Measurements from ENCODE around the gene CLASP1.
"Not testable (repeated sequence)": the region's sequence is repeated elsewhere in the genome, so short reads cannot be mapped to it uniquely, and the experiment has no call there.

The CLASP1 gene

DNA sequence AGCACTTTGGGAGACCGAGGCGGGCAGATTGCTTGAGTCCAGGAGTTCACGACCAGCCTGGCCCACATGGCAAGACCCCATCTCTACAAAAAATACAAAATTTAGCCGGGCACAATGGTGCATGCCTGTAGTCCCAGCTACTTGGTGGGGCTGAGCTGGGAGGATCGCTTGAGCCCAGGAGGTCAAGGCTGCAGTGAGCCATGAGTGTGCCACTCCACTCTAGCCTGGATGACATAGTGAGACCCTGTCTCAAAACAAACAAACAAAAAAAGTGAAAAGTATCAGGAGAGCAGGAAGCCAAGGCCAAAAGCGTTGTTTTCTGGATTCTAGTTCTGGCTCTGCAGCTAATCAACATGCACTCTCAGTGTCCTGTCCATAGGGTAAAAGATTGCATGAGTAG, 10.7 kb upstream of the CLASP1 start:
- DNase-seq: no peak

DNA sequence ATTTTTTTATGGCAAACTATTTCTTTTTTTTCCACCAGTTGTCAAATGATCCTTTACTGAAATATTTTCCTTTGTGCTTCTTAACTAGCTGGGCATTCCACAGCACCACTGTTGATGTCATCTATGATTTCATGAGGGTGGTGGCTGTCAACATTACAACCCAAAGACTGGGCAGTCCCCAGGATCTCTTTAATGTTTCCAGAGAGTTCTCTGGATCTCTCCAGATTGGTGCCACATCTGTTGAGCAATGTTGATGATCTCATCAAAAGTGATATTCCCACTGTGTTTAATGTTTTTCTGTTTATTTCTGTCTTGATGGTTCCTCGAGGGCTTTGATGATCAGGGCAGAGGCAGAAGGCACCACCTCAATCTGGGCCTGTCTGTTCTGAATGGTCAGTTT, 9.1 kb upstream of the CLASP1 start:
- not testable (repeated sequence) for DNase-seq

DNA sequence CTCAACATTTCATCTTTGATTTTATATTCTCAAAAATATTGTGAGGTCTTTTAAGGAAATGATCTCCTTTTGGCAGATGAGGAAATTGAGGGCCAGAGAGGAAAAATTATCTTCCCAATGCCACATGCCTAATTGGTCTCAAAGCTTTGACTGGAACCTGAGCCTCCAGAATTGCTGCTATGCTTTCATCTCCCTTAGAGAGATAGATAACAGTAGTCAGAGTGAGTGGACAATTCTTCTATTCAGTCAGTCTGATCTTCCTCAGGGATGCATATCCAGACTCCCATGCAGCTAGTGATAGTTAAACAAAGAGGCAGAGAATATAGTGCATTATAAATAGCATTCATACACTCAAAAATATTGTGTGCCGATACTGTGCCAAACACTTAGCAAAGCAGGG, 3.8 kb upstream of the CLASP1 start:
- DNase-seq: no peak

DNA sequence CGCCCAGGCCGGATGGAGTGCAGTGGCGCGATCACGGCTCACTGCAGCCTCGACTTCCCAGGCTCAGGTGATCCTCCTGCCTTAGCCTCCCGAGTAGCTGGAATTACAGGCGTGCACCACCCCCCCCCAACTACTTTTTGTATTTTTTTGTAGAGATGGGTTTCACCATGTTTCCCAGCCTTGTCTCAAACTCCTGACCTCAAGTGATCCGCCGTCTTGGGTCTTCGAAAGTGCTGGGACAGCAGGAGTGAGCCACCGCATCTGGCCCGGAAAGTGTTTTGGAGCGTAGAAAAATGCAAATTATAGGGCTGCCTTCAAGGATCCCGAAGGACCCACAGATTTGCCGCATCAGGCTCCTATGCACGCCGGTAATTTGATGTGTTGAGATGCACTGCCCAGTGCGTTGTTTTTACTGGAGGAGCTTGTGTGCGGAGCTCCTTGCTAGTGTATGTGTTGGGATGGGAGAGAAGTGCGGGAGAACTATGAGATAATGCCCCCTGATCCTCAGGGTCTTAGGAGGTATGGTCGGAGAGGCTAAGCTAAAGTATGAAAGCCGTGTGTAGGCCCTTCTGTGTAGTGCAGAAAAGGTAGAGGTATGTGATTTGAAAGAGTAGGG, 1.2 kb upstream of the CLASP1 start:
- no peak for DNase-seq

DNA sequence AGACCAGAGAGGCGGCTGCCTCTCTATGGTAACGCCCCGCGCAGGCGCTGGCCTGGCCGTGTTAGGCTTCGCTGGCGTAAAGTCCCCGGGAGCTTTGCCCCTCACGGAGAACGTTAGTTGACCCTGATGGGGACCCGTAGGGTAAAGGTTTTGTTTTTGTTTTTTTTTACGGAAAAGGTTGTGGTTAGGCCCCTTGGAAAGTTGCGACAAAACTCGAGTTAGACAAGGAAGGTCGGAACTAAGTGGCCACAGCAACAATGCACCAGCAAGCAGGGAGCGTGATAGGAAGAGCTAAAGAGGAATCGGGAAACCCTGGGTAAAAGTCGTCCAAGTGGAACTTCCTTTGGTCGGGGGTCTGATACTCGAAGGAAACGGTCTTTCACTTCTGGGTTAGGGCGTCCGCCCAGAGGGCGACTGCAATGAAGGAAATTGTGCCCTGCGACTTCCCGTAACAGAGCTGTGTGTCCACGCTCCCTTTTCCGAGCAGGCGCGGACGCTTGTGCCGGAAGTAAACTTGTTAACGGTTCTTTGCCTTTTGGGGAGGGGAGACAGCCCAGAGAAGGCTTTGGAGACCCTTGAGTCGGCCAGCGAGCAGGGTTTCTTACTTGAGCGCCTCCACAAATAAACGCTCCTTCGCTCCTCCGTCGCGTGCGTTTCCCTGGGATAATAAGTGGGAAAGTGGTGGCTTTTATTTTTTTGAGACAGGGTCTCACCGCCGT, 493 bp upstream of the CLASP1 start:
- DNase-seq: peak; percentile 94

DNA sequence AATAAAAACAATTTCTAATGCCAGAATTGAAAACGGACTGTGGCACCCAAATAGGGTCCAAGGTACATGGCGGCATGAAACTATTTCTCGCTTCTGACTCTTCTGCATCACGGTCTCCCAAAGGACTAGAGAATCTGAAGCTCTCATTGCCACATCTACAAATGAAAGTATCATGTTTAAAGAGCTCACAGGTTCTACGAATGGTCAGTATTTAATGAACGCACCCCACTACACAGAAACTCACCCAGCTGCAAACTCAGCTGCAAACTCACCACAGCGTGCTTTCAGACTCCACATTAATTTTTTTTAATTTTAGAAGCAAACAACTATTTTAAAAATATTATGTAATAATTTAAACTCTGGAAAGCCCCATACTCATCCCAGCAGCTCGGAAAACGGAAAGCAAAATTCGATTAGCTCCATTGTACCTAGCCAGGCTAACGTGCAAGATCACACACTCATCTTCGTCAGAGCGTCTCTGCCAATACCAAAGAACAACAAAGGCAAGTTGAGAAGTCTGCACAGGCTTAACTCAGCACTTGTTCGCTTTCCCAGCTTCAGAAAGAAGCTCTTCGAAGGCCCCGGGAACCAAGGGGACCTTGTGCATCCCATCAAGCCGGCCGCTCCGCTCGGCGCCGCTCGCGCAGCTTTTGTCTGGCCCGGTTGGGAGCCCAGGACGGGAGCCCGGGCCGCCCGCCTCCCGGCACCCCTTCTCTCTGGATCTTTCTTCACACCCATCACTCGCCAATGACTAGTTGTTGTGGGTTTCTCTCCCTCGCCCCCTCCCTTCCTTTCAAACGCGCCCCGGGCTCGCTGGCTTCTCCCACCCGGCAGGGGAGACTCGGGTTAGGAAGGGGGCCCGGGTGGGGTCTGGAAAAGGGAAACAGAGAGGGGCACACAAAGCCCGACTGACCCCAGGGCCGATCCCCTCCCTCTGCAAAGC, 785 bp downstream of the CLASP1 start:
- DNase-seq: peak; percentile 44

DNA sequence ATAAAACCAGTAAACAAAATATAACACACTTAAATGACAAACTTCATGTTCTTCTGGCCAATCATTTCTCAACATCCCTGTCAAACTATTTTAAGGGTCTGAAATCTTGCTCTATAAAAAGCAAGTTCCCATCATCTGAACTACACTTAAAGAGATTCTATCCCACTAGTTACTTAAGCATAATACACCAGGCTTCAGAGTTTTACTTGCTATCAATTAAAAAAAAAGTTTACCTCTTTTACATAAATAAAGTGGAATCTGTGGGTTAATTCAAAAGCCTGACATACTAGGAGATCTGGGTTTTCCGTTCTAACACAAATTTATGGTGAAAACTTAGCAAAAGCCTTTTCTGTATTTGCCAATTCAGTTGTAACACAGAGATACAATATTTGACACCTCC, 1.9 kb downstream of the CLASP1 start:
- DNase-seq: no peak

DNA sequence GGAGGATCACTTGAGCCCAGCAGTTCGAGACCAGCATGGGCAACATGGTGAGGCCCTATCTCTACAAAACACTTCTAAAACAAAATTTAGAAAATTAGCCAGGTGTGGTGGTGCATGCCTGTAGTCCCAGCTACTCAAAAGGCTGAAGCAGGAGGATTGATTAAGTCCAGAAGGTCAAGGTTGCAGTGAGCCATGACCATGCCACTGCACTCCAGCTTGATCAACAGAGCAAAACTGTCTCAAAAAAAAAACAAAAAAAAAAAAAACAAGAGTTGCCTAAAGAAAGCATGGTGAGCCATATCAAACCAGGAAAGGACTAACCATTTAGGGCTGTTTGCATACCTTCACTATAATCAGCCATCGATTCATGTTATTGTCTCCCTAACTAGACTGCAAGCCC, 4.5 kb downstream of the CLASP1 start:
- DNase-seq: no peak

DNA sequence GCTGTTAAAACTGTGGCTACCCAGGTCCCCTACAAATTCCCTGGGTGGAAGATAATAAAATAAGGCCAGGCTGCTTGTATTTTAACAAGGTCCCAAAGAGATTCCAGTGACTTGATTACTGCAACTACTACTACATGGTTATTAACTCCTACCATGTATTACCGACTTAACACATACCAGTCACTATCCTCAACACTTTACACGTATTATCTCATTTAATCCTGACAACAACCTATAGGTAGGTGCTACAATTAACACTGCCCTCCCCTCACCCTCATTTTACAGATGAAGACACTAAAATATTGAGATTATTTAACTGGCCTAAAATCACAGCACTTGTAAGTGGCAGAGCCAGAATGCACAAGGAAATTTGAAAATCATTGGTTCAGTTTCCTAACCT, 5.4 kb downstream of the CLASP1 start:
- no peak for DNase-seq

DNA sequence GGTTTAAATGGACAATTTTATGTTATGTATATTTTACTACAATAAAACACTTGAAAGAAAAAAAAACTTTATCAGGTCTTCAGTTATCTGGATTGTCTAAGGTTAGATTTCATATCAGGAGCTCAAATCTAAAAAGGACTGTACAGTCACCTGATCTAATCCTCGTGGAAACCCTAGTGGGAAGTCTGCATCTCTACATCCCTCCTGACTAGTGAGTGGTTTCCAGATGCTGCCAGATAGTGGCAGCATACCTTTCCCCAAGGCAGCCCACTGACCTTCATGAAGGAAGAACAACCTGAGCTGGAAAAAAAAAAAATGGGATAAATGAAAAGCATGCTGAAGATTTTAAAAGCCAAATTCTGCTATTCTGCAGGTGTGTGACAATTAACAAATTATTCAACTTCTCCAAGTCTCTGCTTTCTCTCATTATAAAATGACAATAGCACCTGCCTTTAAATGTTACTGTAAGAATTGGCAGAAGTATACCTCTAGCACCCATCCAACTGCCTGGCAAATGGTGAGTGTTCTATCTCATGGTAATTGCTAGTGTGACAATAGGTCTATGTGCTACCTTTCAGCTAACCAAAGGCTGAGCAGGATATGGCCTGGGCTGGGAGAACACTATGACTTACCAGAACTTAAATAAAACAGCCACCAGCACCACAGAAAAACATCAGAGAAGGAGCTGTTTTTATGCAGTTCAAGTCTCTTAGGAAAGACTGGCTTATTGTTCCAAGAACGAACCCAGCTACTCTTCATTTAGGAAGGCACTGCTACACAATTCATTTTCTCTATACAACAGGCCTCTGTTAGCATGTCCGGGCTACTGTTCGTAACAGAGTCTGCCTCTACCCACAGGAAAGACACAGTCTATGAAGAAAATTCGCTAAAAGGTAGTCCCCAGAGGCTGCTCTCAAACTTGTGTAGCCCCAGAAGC, 8.6 kb downstream of the CLASP1 start:
- no peak for DNase-seq

DNA sequence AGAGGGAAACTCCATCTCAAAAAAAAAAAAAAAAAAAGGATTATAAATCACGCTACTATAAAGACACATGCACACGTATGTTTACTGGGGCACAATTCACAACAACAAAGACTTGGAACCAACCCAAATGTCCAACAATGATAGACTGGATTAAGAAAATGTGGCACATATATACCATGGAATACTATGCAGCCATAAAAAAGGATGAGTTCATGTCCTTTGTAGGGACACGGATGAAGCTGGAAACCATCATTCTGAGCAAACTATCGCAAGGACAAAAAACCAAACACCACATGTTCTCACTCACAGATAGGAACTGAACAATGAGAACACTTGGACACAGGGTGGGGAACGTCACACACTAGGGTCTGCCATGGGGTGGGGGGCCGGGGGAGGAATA, 9.4 kb downstream of the CLASP1 start:
- DNase-seq: not testable (repeated sequence)

DNA sequence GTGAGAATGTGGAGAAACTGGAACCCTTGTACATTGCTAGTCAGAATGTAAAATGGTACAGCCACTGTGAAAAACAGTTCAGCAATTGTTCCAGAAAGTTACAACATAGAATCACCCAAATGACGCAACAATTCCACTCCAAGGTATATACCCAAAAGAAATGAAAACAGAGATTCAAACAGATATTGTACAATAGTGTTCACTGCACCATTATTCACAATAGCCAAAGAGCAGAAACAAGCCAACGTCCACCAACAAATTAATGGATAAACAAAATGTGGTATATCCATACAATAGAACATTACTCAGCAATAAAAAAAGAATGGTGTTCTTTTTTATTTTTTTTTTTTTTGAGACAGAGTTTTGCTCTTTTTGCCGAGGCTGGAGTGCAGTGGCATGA, 10.9 kb downstream of the CLASP1 start:
- no peak for DNase-seq

DNA sequence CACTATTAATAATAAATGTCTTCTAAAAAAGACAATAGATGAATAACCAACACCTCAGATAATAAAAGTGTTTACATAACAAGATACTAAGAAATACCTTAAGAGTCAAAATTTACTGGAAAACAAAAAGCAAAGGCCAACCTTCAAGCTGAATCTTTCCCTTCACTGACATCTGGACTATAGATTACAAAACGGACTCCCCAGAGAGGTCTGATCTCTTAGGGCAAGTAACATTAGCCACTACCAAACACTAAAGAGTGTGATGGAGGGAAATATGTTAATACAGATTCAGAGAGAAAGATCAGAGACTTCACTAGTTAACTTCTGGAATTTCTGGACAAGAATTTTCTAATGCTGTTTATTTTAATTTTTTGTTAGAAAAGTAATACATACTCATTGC, 13.9 kb downstream of the CLASP1 start:
- no peak for DNase-seq

DNA sequence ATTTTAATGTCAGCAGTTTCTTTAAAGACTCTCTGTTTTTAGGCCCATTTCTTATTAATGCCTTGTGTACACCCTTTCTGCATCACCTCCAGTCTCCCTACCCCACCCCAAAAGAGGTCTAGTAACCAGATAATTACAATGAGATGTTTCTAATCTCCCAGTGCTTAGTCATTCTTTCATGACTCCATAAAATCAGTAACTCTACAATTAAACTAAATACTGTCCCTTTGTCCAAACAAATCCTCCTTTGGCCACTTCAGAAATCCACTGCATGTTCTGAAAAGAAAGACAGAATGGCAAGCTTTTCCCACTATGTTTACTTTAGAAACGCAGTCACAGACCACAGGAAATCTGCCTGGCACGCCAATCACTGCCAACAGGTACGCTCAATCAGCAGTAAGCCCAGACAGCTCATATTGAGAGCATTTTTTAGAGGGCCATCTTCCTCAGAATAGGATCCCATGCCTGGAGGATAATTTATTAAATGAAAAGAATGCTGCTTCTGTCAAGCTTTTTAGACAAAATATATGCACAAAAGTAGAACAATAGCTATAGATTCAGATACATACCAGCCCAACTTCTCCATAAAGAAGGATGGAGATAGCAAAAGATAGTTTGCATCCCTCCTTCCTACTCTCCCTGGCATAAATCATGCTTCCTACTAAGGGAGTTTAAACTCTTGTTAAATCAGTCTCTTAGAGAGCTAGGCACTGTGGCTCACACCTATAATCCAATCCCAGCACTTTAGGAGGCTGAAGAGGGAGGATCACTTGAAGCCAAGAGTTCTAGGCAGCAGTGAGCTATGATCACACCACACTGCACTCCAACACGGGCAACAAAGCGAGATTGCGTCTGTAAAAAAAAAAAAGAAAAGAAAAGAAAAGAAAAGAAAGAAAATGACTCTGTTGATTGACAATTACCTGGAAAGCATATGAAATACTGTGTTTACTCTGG, 14.6 kb downstream of the CLASP1 start:
- peak; percentile 19 for DNase-seq

DNA sequence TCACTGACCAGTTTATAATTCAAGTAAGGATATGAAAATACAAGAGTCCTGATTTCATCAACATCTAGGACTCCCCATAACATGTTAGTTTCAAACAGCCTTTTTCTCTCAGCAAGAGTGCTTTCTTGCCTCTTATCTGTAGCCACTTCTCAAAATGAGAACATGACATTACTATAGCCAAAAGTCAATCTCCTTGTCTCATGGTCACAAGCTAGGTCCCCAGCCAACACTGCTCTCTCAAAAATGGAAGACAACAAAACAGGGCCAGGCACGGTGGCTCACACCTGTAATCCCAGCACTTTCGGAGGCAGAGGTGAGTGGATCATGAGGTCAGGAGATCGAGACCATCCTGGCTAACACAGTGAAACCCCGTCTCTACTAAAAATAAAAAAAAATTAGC, 15.8 kb downstream of the CLASP1 start:
- DNase-seq: no peak

DNA sequence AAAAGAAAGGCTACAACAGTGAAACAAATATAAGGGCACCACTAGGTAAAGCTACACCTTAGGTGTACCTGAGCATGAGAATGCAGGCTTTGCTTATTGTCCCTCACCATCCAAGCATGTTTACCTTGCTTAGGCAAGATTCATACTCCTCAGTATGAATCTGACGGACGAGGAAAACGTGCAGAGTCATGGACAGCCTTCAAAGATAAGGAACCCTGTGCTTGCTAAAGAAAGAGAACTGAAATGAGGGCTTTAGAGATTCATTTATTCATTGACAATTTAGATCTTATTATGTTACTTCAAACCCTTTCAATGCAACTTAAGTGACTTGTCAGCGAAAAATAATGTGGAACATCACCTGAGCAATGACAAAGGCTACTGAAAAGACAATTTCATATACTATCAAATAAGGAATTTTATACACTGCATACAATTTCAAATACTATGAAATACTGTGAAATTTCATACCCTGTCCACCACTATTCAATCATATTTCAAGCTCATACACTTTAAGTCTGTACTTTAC, 21.7 kb downstream of the CLASP1 start:
- DNase-seq: no peak

DNA sequence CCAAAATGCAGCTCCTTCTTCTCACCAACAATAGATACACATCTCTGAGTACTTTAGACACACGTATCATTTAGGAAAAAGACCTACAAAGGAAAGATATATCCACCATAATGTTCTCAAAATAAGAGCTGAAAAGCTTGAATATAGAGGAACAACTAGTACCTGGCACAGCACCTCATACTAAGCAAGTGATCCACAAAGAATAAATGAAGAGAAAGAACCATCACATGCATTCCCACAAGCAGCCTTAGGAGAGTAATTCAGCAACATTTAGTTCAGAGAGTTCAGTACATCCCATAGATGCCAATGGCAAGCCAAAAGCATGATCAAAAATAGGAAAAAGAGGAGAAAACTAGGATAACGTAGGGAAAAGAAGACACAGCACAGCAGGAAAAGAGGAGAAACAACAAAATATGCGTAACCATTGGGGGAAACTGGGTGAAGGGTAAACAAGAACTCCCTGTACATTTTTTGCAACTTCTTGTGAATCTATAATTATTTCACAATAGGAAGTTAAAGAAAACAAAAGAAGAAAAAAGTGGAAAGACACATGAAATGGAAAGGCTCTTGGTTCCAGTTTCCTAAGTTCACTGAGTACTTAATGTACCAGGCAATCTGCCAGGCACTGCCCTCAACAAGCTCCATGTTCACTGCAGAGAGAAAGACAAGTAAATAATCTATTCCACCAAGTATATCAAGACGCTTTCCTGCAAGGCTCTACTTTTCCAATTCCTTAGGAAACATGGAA, 22.3 kb downstream of the CLASP1 start:
- DNase-seq: no peak

DNA sequence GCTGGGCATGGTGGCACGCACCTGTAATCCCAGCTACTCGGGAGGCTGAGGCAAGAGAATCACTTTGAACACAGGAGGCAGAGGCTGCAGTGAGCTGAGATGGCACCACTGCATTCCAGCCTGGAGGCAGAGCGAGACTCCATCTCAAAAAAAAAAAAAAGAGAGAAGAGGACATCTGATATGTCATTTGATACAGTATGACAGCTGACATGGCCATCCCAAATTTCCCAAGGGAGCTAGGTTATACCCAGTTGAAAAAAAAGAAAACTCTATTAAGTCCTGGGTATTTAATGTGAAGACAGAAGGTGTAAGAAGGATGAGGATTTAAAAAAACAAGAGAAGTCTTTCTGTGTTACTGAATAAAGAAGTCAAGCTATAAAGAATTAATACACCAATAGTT, 23.3 kb downstream of the CLASP1 start:
- DNase-seq: no peak

DNA sequence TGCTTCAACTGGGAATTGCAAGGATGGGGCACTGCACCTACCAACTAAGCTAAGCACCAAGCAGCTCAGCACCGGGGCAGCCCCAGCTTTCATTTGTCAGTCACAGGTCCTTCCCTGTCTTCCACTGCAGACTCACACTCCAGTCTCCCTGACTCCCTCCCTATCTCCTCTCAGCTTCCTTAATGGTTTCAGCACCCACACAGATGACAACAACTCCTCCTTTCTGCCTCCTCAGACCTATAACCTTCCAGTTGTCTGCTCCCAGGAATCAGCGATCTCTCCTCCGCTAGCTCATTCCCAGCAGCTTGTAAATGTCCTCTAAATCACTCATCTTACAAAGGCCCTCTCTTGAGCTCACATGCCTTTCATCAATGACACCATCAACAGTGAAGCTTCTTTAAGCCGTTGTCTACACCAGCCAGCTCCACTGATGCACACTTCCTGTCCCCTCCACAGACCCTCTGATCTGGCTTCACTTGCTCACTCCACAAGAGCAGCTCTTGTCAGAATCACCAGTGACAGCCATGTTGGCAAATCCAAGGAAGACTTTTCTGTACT, 32.1 kb downstream of the CLASP1 start:
- DNase-seq: no peak

DNA sequence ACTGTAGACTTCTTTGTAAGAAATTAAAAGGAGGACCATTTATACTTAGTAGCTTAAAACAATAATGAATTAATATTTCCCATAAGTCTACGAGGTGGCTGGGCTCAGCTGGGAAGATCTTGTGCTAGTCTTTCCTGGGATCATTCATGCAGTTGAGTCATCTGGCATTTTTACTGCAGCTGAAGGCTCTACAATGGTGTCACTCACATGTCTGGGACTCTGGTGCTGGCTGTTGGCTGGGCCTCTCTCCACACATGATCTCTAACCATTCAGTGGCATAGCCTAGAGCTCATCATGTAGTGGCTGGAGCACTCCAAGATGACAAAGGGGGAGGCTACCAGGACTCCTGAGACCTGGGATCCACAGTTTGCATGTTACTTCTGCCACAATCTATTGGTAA, 35.5 kb downstream of the CLASP1 start:
- DNase-seq: no peak
